Neuronal stem cell (in vitro differentiated cells): ENCODE data around the gene FOXN3.
A peak's percentile ranks its signal among the peaks of the same experiment; 100 is the strongest.

Source experiments
- DNase-seq: peaks from one replicate; pipeline ENCODE4 v3.0.0-alpha.2; 2013; ENCODE audit warnings: low spot score
- H2AFZ ChIP-seq: one replicate; pipeline ENCODE4 v1.6.1; 2013; ENCODE audit warnings: mild to moderate bottlenecking, low read length, inconsistent platforms
- H2AK5ac ChIP-seq: 2 replicates; pipeline ENCODE4 v1.6.1; 2013; ENCODE audit warnings: low read depth, mild to moderate bottlenecking, inconsistent platforms, low read length, moderate library complexity, mixed read lengths
- H2BK120ac ChIP-seq: 2 replicates; pipeline ENCODE4 v1.6.1; 2013; ENCODE audit warnings: low read depth, mild to moderate bottlenecking, inconsistent platforms, low read length, moderate library complexity, mixed read lengths
- H2BK12ac ChIP-seq: one replicate; pipeline ENCODE4 v1.6.1; 2013; ENCODE audit warnings: low read length, inconsistent platforms
- H2BK15ac ChIP-seq: 2 replicates; pipeline ENCODE4 v1.6.1; 2013; ENCODE audit warnings: mild to moderate bottlenecking, low read length, inconsistent platforms, mixed read lengths
- H2BK5ac ChIP-seq: one replicate; pipeline ENCODE4 v1.6.1; 2013; ENCODE audit warnings: inconsistent platforms, mild to moderate bottlenecking, low read length, moderate library complexity
- H3K14ac ChIP-seq: one replicate; pipeline ENCODE4 v1.6.1; 2013; ENCODE audit warnings: low read length, inconsistent platforms
- H3K18ac ChIP-seq: 2 replicates; pipeline ENCODE4 v1.6.1; 2013; ENCODE audit warnings: low read length, inconsistent platforms
- H3K23ac ChIP-seq: 2 replicates; pipeline ENCODE4 v1.6.1; 2013; ENCODE audit warnings: low read depth, mild to moderate bottlenecking, mixed read lengths, low read length, inconsistent platforms; ENCODE audit not compliant: poor library complexity
- H3K27ac ChIP-seq: replicated peaks from 3 replicates; pipeline ENCODE4 v1.5.1; 2013; ENCODE audit warnings: low read length, inconsistent platforms
- H3K27me3 ChIP-seq, 3 experiments: 2 replicates each; pipeline ENCODE4 v1.6.1; 2013; ENCODE audit warnings: low read length in 3 of 3, mild to moderate bottlenecking in 2 of 3, inconsistent platforms in 1 of 3, low read depth in 1 of 3, mixed read lengths in 1 of 3, moderate library complexity in 1 of 3; ENCODE audit not compliant: control insufficient read depth in 3 of 3, insufficient read depth in 3 of 3
- H3K36me3 ChIP-seq, 2 donors: replicated peaks in 1 of 2; 2 replicates each; pipeline ENCODE4 v1.6.1; 2013; ENCODE audit warnings: low read length in 2 of 2; ENCODE audit not compliant: control insufficient read depth in 2 of 2, insufficient read depth in 2 of 2
- H3K4ac ChIP-seq: 2 replicates; pipeline ENCODE4 v1.6.1; 2013; ENCODE audit warnings: inconsistent platforms, mild to moderate bottlenecking, low read length, moderate library complexity
- H3K4me1 ChIP-seq, 2 donors: 1 replicate in 1 of 2; 2 replicates in 1 of 2; pipeline ENCODE4 v1.6.1; 2013; ENCODE audit warnings: low read length in 2 of 2, low read depth in 1 of 2; ENCODE audit not compliant: control insufficient read depth in 2 of 2, insufficient read depth in 1 of 2
- H3K4me2 ChIP-seq: one replicate; pipeline ENCODE4 v1.6.1; 2013; ENCODE audit warnings: mild to moderate bottlenecking, low read length, inconsistent platforms; ENCODE audit not compliant: insufficient read depth, poor library complexity, severe bottlenecking
- H3K4me3 ChIP-seq, 2 donors: 2 replicates each; pipeline ENCODE4 v1.5.1; 2013; ENCODE audit warnings: low read length in 2 of 2, mild to moderate bottlenecking in 2 of 2, inconsistent platforms in 1 of 2, moderate library complexity in 1 of 2
- H3K79me1 ChIP-seq: one replicate; pipeline ENCODE4 v1.6.1; 2013; ENCODE audit warnings: low read depth, mild to moderate bottlenecking, inconsistent platforms, low read length, moderate library complexity
- H3K9ac ChIP-seq: one replicate; pipeline ENCODE4 v1.6.1; 2013; ENCODE audit warnings: mild to moderate bottlenecking, low read depth, low read length, inconsistent platforms; ENCODE audit not compliant: poor library complexity
- H3K9me3 ChIP-seq, 2 donors: replicated peaks in 1 of 2; 2 replicates each; pipeline versions ENCODE3 to v1.6.1; 2013; ENCODE audit warnings: low read length in 2 of 2, mild to moderate bottlenecking in 2 of 2, inconsistent platforms in 1 of 2, low read depth in 1 of 2, mixed read lengths in 1 of 2, moderate library complexity in 1 of 2; ENCODE audit not compliant: control insufficient read depth in 2 of 2, insufficient read depth in 1 of 2
- H4K8ac ChIP-seq: one replicate; pipeline ENCODE4 v1.6.1; 2013; ENCODE audit warnings: low read depth, mild to moderate bottlenecking, inconsistent platforms, low read length, moderate library complexity
- H4K91ac ChIP-seq: one replicate; pipeline ENCODE4 v1.6.1; 2013; ENCODE audit warnings: low read length, low read depth, mild to moderate bottlenecking, inconsistent platforms; ENCODE audit not compliant: poor library complexity
- WGBS, 2 donors: extraction: QIAGEN DNeasy Blood & Tissue Kit; methylation state at CpG; one replicate each; pipeline ENCODE4 v1.1.7; 2013; ENCODE audit warnings: missing lambda C conversion rate in 2 of 2, mixed read lengths in 1 of 2; ENCODE audit not compliant: insufficient read length in 2 of 2, insufficient replicate concordance in 1 of 2; ENCODE audit errors: extremely low coverage in 2 of 2; 5-methylcytosine and 5-hydroxymethylcytosine counted together

The FOXN3 gene

GRCh38 chr14:89256951-89257350, 160.1 kb downstream of the FOXN3 start:
- no peak overlapping the region for H3K23ac ChIP-seq
- H3K36me3 ChIP-seq: peaks cover 2 to 6% of the 10 kb centered on the region in 2 donors
- H4K91ac ChIP-seq: no peak overlapping the region
- H2AFZ ChIP-seq: no peak overlapping the region
- H3K4ac ChIP-seq: no peak overlapping the region
- no peak overlapping the region for H3K9ac ChIP-seq
- no CpG with 5 or more reads among the region's 1 CpG for WGBS, 2 donors
- H2BK5ac ChIP-seq: no peak overlapping the region
- no peak overlapping the region for H2BK120ac ChIP-seq
- H3K27me3 ChIP-seq: no peaks in the 10 kb centered on the region
- H3K18ac ChIP-seq: no peak overlapping the region
- H3K4me2 ChIP-seq: no peak overlapping the region
- peaks cover 0 to 2% of the 10 kb centered on the region in 2 donors for H3K4me1 ChIP-seq
- H4K8ac ChIP-seq: no peak overlapping the region
- no peak overlapping the region for H2AK5ac ChIP-seq
- H3K9me3 ChIP-seq: no peaks in the 10 kb centered on the region
- H3K4me3 ChIP-seq: no peak overlapping the region
- no peak overlapping the region for H3K27ac ChIP-seq
- no peak overlapping the region for H2BK15ac ChIP-seq
- no peak overlapping the region for H2BK12ac ChIP-seq
- H3K79me1 ChIP-seq: no peaks in the 10 kb centered on the region
- H3K14ac ChIP-seq: no peak overlapping the region
- no peak for DNase-seq

GRCh38 chr14:89256283-89256682, 160.8 kb downstream of the FOXN3 start:
- H4K91ac ChIP-seq: peak overlapping the region; percentile 15
- H2AFZ ChIP-seq: no peak overlapping the region
- no peak overlapping the region for H3K27ac ChIP-seq
- H3K18ac ChIP-seq: no peak overlapping the region
- no peaks in the 10 kb centered on the region for H3K79me1 ChIP-seq
- no peak overlapping the region for H3K4ac ChIP-seq
- H3K14ac ChIP-seq: no peak overlapping the region
- H2BK12ac ChIP-seq: no peak overlapping the region
- no peak overlapping the region for H2BK5ac ChIP-seq
- H2AK5ac ChIP-seq: no peak overlapping the region
- no peak overlapping the region for H2BK120ac ChIP-seq
- H3K36me3 ChIP-seq: peaks cover 2 to 6% of the 10 kb centered on the region in 2 donors
- DNase-seq: no peak
- no peaks in the 10 kb centered on the region for H3K9me3 ChIP-seq
- no peak overlapping the region for H3K23ac ChIP-seq
- no peak overlapping the region for H3K9ac ChIP-seq
- no peak overlapping the region for H3K4me3 ChIP-seq
- H3K27me3 ChIP-seq: no peaks in the 10 kb centered on the region
- WGBS, 2 donors: no CpG with 5 or more reads among the region's 8 CpGs
- H3K4me1 ChIP-seq: peaks cover 0 to 2% of the 10 kb centered on the region in 2 donors
- H2BK15ac ChIP-seq: no peak overlapping the region
- H4K8ac ChIP-seq: no peak overlapping the region
- H3K4me2 ChIP-seq: no peak overlapping the region

DNA sequence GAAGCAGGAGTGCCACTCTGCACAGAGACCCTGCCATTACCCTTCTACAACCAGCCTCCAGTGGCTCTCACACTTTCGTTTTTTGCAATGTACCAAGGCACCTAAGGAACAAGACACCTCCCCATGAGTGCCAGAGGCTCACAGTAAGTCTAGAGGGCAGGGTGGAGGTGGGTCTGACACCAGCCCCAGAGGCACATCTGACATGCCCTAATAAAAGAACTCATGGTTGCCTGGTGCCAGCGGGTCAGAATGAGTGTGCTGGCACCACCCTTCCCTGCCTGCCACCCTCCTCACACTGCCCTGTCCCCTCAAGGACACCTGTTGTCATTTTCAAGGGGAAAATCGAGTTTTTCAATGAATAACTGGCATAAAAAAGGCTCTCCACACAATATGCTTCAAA, 161.2 kb downstream of the FOXN3 start:
- H2BK15ac ChIP-seq: no peak overlapping the region
- no peak overlapping the region for H3K4me3 ChIP-seq
- H3K36me3 ChIP-seq: peaks cover 2 to 6% of the 10 kb centered on the region in 2 donors
- no peaks in the 10 kb centered on the region for H3K27me3 ChIP-seq
- no peaks in the 10 kb centered on the region for H3K79me1 ChIP-seq
- H2BK120ac ChIP-seq: no peak overlapping the region
- no peak overlapping the region for H3K14ac ChIP-seq
- no CpG with 5 or more reads among the region's 3 CpGs for WGBS, 2 donors
- H4K91ac ChIP-seq: no peak overlapping the region
- no peak overlapping the region for H4K8ac ChIP-seq
- H2AFZ ChIP-seq: no peak overlapping the region
- H3K18ac ChIP-seq: no peak overlapping the region
- H3K27ac ChIP-seq: no peak overlapping the region
- H3K4ac ChIP-seq: no peak overlapping the region
- no peak overlapping the region for H3K9ac ChIP-seq
- no peaks in the 10 kb centered on the region for H3K9me3 ChIP-seq
- H2AK5ac ChIP-seq: no peak overlapping the region
- no peak overlapping the region for H3K23ac ChIP-seq
- no peak for DNase-seq
- H2BK5ac ChIP-seq: no peak overlapping the region
- H3K4me1 ChIP-seq: peaks cover 0 to 2% of the 10 kb centered on the region in 2 donors
- H2BK12ac ChIP-seq: no peak overlapping the region
- no peak overlapping the region for H3K4me2 ChIP-seq

DNA sequence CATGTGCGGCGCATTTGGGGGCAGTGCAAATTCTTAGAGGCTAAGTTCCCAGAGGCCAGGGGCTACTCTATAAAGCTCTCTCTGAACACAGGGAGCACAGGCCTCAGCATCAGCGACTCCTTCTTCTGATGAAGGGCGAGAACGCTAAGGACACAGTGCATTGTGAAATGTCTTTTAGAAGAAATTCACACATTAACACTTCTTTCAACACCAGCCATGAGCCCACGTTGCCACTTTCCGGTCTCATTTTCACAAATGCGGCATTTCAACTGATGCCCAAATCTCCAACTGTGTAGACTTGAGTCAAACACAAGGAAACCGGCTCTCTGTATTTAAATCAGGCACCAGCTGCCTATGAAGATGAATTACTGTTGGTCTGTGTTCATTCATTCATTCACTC, 162.0 kb downstream of the FOXN3 start:
- H2BK120ac ChIP-seq: no peak overlapping the region
- H2BK15ac ChIP-seq: no peak overlapping the region
- no peak overlapping the region for H3K4me3 ChIP-seq
- no peak overlapping the region for H3K4ac ChIP-seq
- H2AK5ac ChIP-seq: no peak overlapping the region
- H3K27me3 ChIP-seq: no peaks in the 10 kb centered on the region
- no peak overlapping the region for H3K14ac ChIP-seq
- H2AFZ ChIP-seq: no peak overlapping the region
- no peak for DNase-seq
- H3K4me2 ChIP-seq: no peak overlapping the region
- no peaks in the 10 kb centered on the region for H3K9me3 ChIP-seq
- H3K9ac ChIP-seq: no peak overlapping the region
- H3K27ac ChIP-seq: no peak overlapping the region
- H3K36me3 ChIP-seq: peaks cover 2 to 6% of the 10 kb centered on the region in 2 donors
- H3K4me1 ChIP-seq: peaks cover 0 to 2% of the 10 kb centered on the region in 2 donors
- H2BK12ac ChIP-seq: no peak overlapping the region
- WGBS, 2 donors: no CpG with 5 or more reads among the region's 9 CpGs
- no peak overlapping the region for H3K18ac ChIP-seq
- H3K79me1 ChIP-seq: no peaks in the 10 kb centered on the region
- H4K8ac ChIP-seq: no peak overlapping the region
- no peak overlapping the region for H2BK5ac ChIP-seq
- H4K91ac ChIP-seq: no peak overlapping the region
- no peak overlapping the region for H3K23ac ChIP-seq
